PC-3 (cell line): Measurements from ENCODE around the gene SEMA4G. TPM values are rescaled to one million over a fixed set of nuclear protein-coding genes. Genes with fewer than 3 reads are reported as not detected.
A peak's percentile ranks its signal among the peaks of the same experiment; 100 is the strongest.

ENCODE experiments used
- ATAC-seq: fragments of 200-7000 bp; cut with Tn5 transposase; 2 replicates; pipeline ENCODE4 v1.9.1; 2020; ENCODE audit warnings: mild to moderate bottlenecking, moderate library complexity
- BruUV-seq: library from RNA; stranded (reverse); fragments of 400-500 nt; replicated peaks from 2 replicates; lab custom pipeline; 2021; lab: Mats Ljungman, UMichigan
- CTCF ChIA-PET: fragments of 300-600 bp; sonication (Branson Sonifier 250); formaldehyde crosslinking; loops from one replicate; lab custom pipeline; 2022; ENCODE audit warnings: antibody characterized with exemption; lab: Charles Lee
- POLR2A ChIA-PET: fragments of 300-600 bp; sonication (Branson Sonifier 250); formaldehyde crosslinking; loops from one replicate; lab custom pipeline; 2022; ENCODE audit warnings: antibody characterized with exemption; ENCODE audit not compliant: unreplicated experiment; lab: Charles Lee
- DNase-seq: peaks from one replicate; pipeline ENCODE4 v3.0.0-alpha.2; 2015
- H2AFZ ChIP-seq: fragments of 300-600 bp; sonication (generic); 2 replicates; pipeline ENCODE4 v1.6.0; 2016; ENCODE audit warnings: antibody characterized with exemption, low read length
- H3F3A ChIP-seq: fragments of 300-600 bp; sonication (generic); one replicate; pipeline ENCODE4 v1.6.0; 2017; ENCODE audit warnings: antibody characterized with exemption, low read length, control low read depth, mild to moderate bottlenecking; ENCODE audit not compliant: unreplicated experiment
- H3K27ac ChIP-seq: fragments of 300-600 bp; sonication (generic); 2 replicates; pipeline ENCODE4 v1.5.1; 2016; ENCODE audit warnings: mild to moderate bottlenecking, low read length
- H3K27me3 ChIP-seq: fragments of 300-600 bp; sonication (generic); 2 replicates; pipeline ENCODE4 v1.6.1; 2016; ENCODE audit warnings: low read length, mixed read lengths
- H3K36me3 ChIP-seq: fragments of 300-600 bp; sonication (generic); 2 replicates; pipeline ENCODE4 v1.6.1; 2016; ENCODE audit warnings: low read depth, mixed run types, low read length, mixed read lengths
- H3K4me1 ChIP-seq: fragments of 300-600 bp; sonication (generic); 2 replicates; pipeline ENCODE4 v1.5.1; 2016; ENCODE audit warnings: low read length; ENCODE audit not compliant: insufficient read depth
- H3K4me2 ChIP-seq: fragments of 300-600 bp; sonication (generic); 2 replicates; pipeline ENCODE4 v1.6.0; 2016; ENCODE audit warnings: low read length
- H3K4me3 ChIP-seq: fragments of 300-600 bp; sonication (generic); 2 replicates; pipeline ENCODE4 v1.5.1; 2016; ENCODE audit warnings: mild to moderate bottlenecking, low read length, mixed read lengths
- H3K79me2 ChIP-seq: fragments of 300-600 bp; sonication (generic); 2 replicates; pipeline ENCODE4 v1.6.1; 2017; ENCODE audit warnings: low read length, mixed read lengths
- H3K9ac ChIP-seq: fragments of 300-600 bp; sonication (generic); 2 replicates; pipeline ENCODE4 v1.6.0; 2016; ENCODE audit warnings: mild to moderate bottlenecking, low read length
- H3K9me2 ChIP-seq: fragments of 300-600 bp; sonication (generic); replicated peaks from 2 replicates; pipeline ENCODE4 v1.6.1; 2016; ENCODE audit warnings: mixed run types, low read length, mixed read lengths
- H3K9me3 ChIP-seq: fragments of 300-600 bp; sonication (generic); 2 replicates; pipeline ENCODE4 v1.6.1; 2016; ENCODE audit warnings: low read length, mixed read lengths
- H4K20me1 ChIP-seq: fragments of 300-600 bp; sonication (generic); 2 replicates; pipeline ENCODE4 v1.6.1; 2016; ENCODE audit warnings: low read length, mixed read lengths
- CTCF ChIP-seq: fragments of 300-600 bp; sonication (generic); conservative IDR thresholded peaks from 2 replicates; pipeline ENCODE4 v1.5.1; 2017; ENCODE audit warnings: antibody characterized with exemption, low read depth, mild to moderate bottlenecking, low read length
- EZH2 ChIP-seq: fragments of 300-600 bp; sonication (generic); IDR thresholded peaks from one replicate; pipeline ENCODE4 v1.6.1; 2017; ENCODE audit warnings: antibody characterized with exemption, mild to moderate bottlenecking, low read length; ENCODE audit not compliant: unreplicated experiment
- EZH2phosphoT487 ChIP-seq: fragments of 300-600 bp; sonication (generic); IDR thresholded peaks from 2 replicates; pipeline ENCODE4 v1.6.1; 2018; ENCODE audit warnings: mild to moderate bottlenecking, antibody characterized with exemption, low read length, borderline replicate concordance
- intact Hi-C: fragments of 100-400 bp; cut with micrococcal nuclease; formaldehyde crosslinking; loops from 2 replicates; pipeline ENCODE4 v1.9.0; 2023
- microRNA-seq: library from miRNA; unstranded; fragments of <30 nt; microRNA quantifications from one replicate; pipeline ENCODE4 v1.1.0, GENCODE V29; 2020; ENCODE audit not compliant: unreplicated experiment
- total RNA-seq: library from RNA; depleted of rRNA; stranded (reverse); fragments of >200 nt; gene quantifications from 2 replicates; pipeline ENCODE4 v1.2.3, GENCODE V29; 2014; rRNA removed

Gene SEMA4G
- total RNA-seq, 1 experiment from 2014 or later = 2.6 TPM

- Histone ChIP-seq H3K4me2 (peak overlapping the region; percentile 44; the same call in 1 of the 2 replicates), H2AFZ (peak overlapping the region; percentile 61), H3F3A (no peaks in the 10 kb centered on the region), H3K9ac (no peak overlapping the region), H3K4me3 (no peak overlapping the region), H3K4me1 (peaks cover 12% of the 10 kb centered on the region), H3K9me2 (no peaks in the 10 kb centered on the region), H3K36me3 (no peaks in the 10 kb centered on the region), H3K27me3 (no peaks in the 10 kb centered on the region), H4K20me1 (no peaks in the 10 kb centered on the region), H3K79me2 (no peaks in the 10 kb centered on the region), H3K27ac (no peak overlapping the region), H3K9me3 (no peaks in the 10 kb centered on the region)
- BruUV-seq = no TSS peak
- DNase-seq (peak; percentile 77), ATAC-seq (peak; percentile 76)
- POLR2A ChIA-PET = no interaction called here
- CTCF ChIA-PET = interaction anchor here (0.5 to 0.6 kb wide), 2 partner anchors 36 to 72 kb away, joined by 3 read pairs; no protein-coding TSS in a partner anchor
- intact Hi-C loops = no loop called here
- TF ChIP-seq EZH2 (no peak), EZH2phosphoT487 (no peak), CTCF (peak; percentile 74)
Measured at GRCh38 chr10:101018600-101019439, 49.5 kb downstream of the SEMA4G start.

Small RNA genes lying within 50 kb of the gene (microRNA-seq; reads per million reads assigned to microRNA genes)
- not detected for gene MIR608

Other genes starting within 250 kb of the SEMA4G start
- not detected in 2 replicates for gene PAX2, start 223.9 kb upstream of the SEMA4G start, total RNA-seq
- gene SLF2, start 56.5 kb upstream of the SEMA4G start, total RNA-seq = 18.5 and 19.5 TPM in 2 replicates
- gene MRPL43, start 18.0 kb downstream of the SEMA4G start, total RNA-seq = 81.0 and 90.5 TPM in 2 replicates
- gene TWNK, start 18.0 kb downstream of the SEMA4G start, total RNA-seq = 7.5 and 8.0 TPM in 2 replicates
- gene LZTS2, start 30.3 kb downstream of the SEMA4G start, total RNA-seq = 58.3 and 67.2 TPM in 2 replicates
- 2.5 and 2.8 TPM in 2 replicates for gene PDZD7, start 61.6 kb downstream of the SEMA4G start, total RNA-seq
- gene SFXN3, start 61.7 kb downstream of the SEMA4G start, total RNA-seq = 46.7 and 63.7 TPM in 2 replicates
- 24.9 and 25.1 TPM in 2 replicates for gene KAZALD1, start 92.5 kb downstream of the SEMA4G start, total RNA-seq
- gene TLX1, start 161.8 kb downstream of the SEMA4G start, total RNA-seq = not detected in 2 replicates